ENCODE measurements around the gene PIK3CD. TPM values are rescaled to one million over a fixed set of nuclear protein-coding genes. Genes with fewer than 3 reads are reported as not detected.
"Not testable (repeated sequence)": the region's sequence is repeated elsewhere in the genome, so short reads cannot be mapped to it uniquely, and the experiment has no call there.

PIK3CD gene
- total and polyA plus RNA-seq, 2 experiments from 2014 or later: 1.2 to 1.3 TPM

DNA sequence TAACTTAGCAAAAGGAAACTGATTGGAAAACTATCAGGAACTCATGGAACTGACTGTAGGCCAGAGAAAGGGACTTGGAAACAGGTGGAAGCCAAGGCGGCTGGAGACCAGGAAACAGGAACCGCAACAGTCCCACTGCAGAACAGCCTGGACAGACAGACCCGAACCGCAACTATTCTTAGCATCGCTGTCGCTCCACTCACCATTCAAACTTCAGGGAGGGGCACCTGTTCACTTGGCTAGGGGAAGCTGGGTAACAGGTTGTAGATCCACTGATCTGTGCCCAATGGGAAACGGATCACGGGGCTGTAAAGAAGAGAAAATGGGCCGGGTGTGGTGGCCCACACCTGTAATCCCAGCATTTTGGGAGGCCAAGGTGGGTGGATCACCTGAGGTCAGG, 110.3 kb downstream of the PIK3CD start:
- H3K4me3 ChIP-seq: no peak overlapping the region
- no peaks in the 10 kb centered on the region for H3K4me1 ChIP-seq (ENCODE audit: insufficient read depth)
- DNase-seq (ENCODE audit: low spot score): no peak
- peaks cover 3% of the 10 kb centered on the region for H4K20me1 ChIP-seq (ENCODE audit: insufficient read depth, poor library complexity, severe bottlenecking)
- no peaks in the 10 kb centered on the region for H3K9me3 ChIP-seq (ENCODE audit: low read depth)
- H3K36me3 ChIP-seq (replicated peaks; ENCODE audit: insufficient read depth, low read depth): no peaks in the 10 kb centered on the region
- WGBS (ENCODE audit: low lambda C conversion rate, missing lambda C conversion rate): 98% methylated on average over 9 of the region's 9 CpGs
- no peak overlapping the region for H3K27ac ChIP-seq
- H3K79me2 ChIP-seq: peaks cover 53% of the 10 kb centered on the region
- H3K27me3 ChIP-seq: no peaks in the 10 kb centered on the region
- no peak overlapping the region for H3K4me2 ChIP-seq
- H2AFZ ChIP-seq: no peak overlapping the region
- no peaks in the 10 kb centered on the region for H3K9me2 ChIP-seq (replicated peaks; ENCODE audit: insufficient read depth)
- TF ChIP-seq EZH2 (IDR thresholded peaks at IDR 0.05; ENCODE audit: borderline replicate concordance) (no peak), EZH2phosphoT487 (IDR thresholded peaks at IDR 0.05; ENCODE audit: low read depth, severe bottlenecking, unreplicated experiment) (no peak)
- TF ChIP-seq, protein P1, sequence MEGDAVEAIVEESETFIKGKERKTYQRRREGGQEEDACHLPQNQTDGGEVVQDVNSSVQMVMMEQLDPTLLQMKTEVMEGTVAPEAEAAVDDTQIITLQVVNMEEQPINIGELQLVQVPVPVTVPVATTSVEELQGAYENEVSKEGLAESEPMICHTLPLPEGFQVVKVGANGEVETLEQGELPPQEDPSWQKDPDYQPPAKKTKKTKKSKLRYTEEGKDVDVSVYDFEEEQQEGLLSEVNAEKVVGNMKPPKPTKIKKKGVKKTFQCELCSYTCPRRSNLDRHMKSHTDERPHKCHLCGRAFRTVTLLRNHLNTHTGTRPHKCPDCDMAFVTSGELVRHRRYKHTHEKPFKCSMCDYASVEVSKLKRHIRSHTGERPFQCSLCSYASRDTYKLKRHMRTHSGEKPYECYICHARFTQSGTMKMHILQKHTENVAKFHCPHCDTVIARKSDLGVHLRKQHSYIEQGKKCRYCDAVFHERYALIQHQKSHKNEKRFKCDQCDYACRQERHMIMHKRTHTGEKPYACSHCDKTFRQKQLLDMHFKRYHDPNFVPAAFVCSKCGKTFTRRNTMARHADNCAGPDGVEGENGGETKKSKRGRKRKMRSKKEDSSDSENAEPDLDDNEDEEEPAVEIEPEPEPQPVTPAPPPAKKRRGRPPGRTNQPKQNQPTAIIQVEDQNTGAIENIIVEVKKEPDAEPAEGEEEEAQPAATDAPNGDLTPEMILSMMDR (IDR thresholded peaks at IDR 0.05; ENCODE audit: poor library complexity): no peak

DNA sequence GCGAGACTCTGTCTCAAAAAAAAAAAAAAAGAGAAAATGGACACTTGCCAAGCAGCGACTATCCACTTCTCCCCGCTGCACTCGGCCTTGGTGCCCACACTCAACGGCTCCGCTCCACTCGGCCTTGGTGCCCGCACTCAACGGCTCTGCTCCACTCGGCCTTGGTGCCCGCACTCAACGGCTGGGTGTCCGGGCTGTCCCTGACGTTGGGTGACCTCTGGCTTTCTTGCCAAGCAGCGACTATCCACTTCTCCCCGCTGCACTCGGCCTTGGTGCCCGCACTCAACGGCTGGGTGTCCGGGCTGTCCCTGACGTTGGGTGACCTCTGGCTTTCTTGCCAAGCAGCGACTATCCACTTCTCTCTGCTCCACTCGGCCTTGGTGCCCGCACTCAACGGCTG, 110.9 kb downstream of the PIK3CD start:
- H3K9me3 ChIP-seq (ENCODE audit: low read depth); H3K36me3 ChIP-seq (replicated peaks; ENCODE audit: insufficient read depth, low read depth); H3K4me1 ChIP-seq (ENCODE audit: insufficient read depth); H3K4me2 ChIP-seq; DNase-seq (ENCODE audit: low spot score); H3K4me3 ChIP-seq; H3K9me2 ChIP-seq (replicated peaks; ENCODE audit: insufficient read depth); H2AFZ ChIP-seq; H3K27ac ChIP-seq; H4K20me1 ChIP-seq (ENCODE audit: insufficient read depth, poor library complexity, severe bottlenecking); H3K27me3 ChIP-seq: not testable (repeated sequence)
- over 99% methylated on average over 13 of the region's 25 CpGs for WGBS (ENCODE audit: low lambda C conversion rate, missing lambda C conversion rate)
- peaks cover 51% of the 10 kb centered on the region for H3K79me2 ChIP-seq

DNA sequence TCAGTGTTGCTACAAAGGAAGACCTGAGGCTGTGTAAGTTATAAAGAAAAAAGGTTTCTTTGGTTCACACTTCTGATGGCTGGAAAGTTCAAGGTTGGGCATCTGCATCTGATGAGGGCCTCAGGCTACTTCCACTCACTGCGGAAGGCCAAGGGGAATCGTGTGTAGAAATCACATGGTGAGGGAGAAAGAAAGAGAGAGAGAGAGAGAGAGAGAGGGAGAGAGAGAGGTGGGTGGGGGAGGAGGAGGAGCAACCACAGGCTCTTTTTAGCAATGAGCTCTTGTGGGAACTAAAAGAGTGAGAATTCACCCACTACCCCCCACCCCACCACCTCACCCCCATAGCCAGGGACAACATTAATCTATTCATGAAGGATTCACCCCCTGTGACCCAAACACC, 112.4 kb downstream of the PIK3CD start:
- no peak overlapping the region for H3K27ac ChIP-seq
- 79% methylated on average over 2 of the region's 2 CpGs for WGBS (ENCODE audit: low lambda C conversion rate, missing lambda C conversion rate)
- H2AFZ ChIP-seq: no peak overlapping the region
- H3K4me2 ChIP-seq: no peak overlapping the region
- peaks cover 37% of the 10 kb centered on the region for H3K79me2 ChIP-seq
- H3K9me3 ChIP-seq (ENCODE audit: low read depth): no peaks in the 10 kb centered on the region
- H3K27me3 ChIP-seq: no peaks in the 10 kb centered on the region
- no peak overlapping the region for H3K4me3 ChIP-seq
- no peak for TF ChIP-seq EZH2 (IDR thresholded peaks at IDR 0.05; ENCODE audit: borderline replicate concordance)
- TF ChIP-seq, protein P1 (IDR thresholded peaks at IDR 0.05; ENCODE audit: poor library complexity): no peak
- TF ChIP-seq EZH2phosphoT487 (IDR thresholded peaks at IDR 0.05; ENCODE audit: low read depth, severe bottlenecking, unreplicated experiment): no peak
- no peaks in the 10 kb centered on the region for H3K4me1 ChIP-seq (ENCODE audit: insufficient read depth)
- DNase-seq (ENCODE audit: low spot score): no peak
- H4K20me1 ChIP-seq (ENCODE audit: insufficient read depth, poor library complexity, severe bottlenecking): no peaks in the 10 kb centered on the region
- H3K9me2 ChIP-seq (replicated peaks; ENCODE audit: insufficient read depth): no peaks in the 10 kb centered on the region
- no peaks in the 10 kb centered on the region for H3K36me3 ChIP-seq (replicated peaks; ENCODE audit: insufficient read depth, low read depth)

DNA sequence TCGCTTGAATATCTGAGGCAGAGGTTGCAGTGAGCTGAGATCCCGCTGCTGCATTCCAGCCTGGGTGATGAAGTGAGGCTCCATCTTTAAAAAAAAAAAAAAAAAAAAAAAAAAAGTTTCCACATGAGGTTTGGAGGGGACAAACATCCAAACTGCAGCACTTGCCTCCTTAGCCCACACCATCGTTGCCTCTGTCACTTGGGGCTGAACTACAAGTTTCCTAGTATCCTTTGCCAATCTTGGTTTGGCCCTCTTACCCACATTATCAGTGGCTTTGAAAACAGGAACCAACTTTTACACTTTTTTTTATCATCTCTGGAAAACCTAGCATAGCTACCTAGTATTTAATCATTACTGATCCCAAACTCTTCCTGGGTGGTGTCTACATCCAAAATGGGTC, 113.0 kb downstream of the PIK3CD start:
- H3K4me2 ChIP-seq: no peak overlapping the region
- H3K27ac ChIP-seq: no peak overlapping the region
- DNase-seq (ENCODE audit: low spot score): no peak
- H4K20me1 ChIP-seq (ENCODE audit: insufficient read depth, poor library complexity, severe bottlenecking): no peaks in the 10 kb centered on the region
- H3K36me3 ChIP-seq (replicated peaks; ENCODE audit: insufficient read depth, low read depth): no peaks in the 10 kb centered on the region
- no peaks in the 10 kb centered on the region for H3K9me2 ChIP-seq (replicated peaks; ENCODE audit: insufficient read depth)
- 95% methylated on average over 3 of the region's 3 CpGs for WGBS (ENCODE audit: low lambda C conversion rate, missing lambda C conversion rate)
- H2AFZ ChIP-seq: no peak overlapping the region
- no peaks in the 10 kb centered on the region for H3K9me3 ChIP-seq (ENCODE audit: low read depth)
- H3K27me3 ChIP-seq: no peaks in the 10 kb centered on the region
- TF ChIP-seq EZH2phosphoT487 (IDR thresholded peaks at IDR 0.05; ENCODE audit: low read depth, severe bottlenecking, unreplicated experiment) (no peak), EZH2 (IDR thresholded peaks at IDR 0.05; ENCODE audit: borderline replicate concordance) (no peak)
- TF ChIP-seq, protein P1 (IDR thresholded peaks at IDR 0.05; ENCODE audit: poor library complexity): no peak
- H3K4me3 ChIP-seq: no peak overlapping the region
- no peaks in the 10 kb centered on the region for H3K4me1 ChIP-seq (ENCODE audit: insufficient read depth)
- peaks cover 36% of the 10 kb centered on the region for H3K79me2 ChIP-seq
